Smooth muscle cell (in vitro differentiated cells): Measurements from ENCODE around the gene HSPB9. TPM values are rescaled to one million over a fixed set of nuclear protein-coding genes. Genes with fewer than 3 reads are reported as not detected.

Experiments used
- DNase-seq: peaks from one replicate; lab custom pipeline; 2025; ENCODE audit not compliant: unreplicated experiment; lab: John Stamatoyannopoulos, UW
- H2AFZ ChIP-seq: fragments of 200-600 bp; sonication (generic); 2 replicates; pipeline ENCODE4 v1.6.0; 2016; ENCODE audit warnings: antibody characterized with exemption, low read depth, mild to moderate bottlenecking
- H3F3A ChIP-seq: fragments of 200-600 bp; sonication (generic); 2 replicates; pipeline ENCODE4 v1.6.0; 2017; ENCODE audit warnings: antibody characterized with exemption, low read depth
- H3K27ac ChIP-seq: fragments of 200-600 bp; sonication (generic); 2 replicates; pipeline ENCODE4 v1.5.1; 2016; ENCODE audit warnings: low read depth, mild to moderate bottlenecking
- H3K27me3 ChIP-seq: fragments of 200-600 bp; sonication (generic); 2 replicates; pipeline ENCODE4 v1.6.1; 2016; ENCODE audit warnings: low read depth, mild to moderate bottlenecking
- H3K36me3 ChIP-seq: fragments of 200-600 bp; sonication (generic); 2 replicates; pipeline ENCODE4 v1.5.1; 2016; ENCODE audit warnings: low read depth
- H3K4me1 ChIP-seq: fragments of 200-600 bp; sonication (generic); 2 replicates; pipeline ENCODE4 v1.5.1; 2016; ENCODE audit warnings: low read depth
- H3K4me2 ChIP-seq: fragments of 200-600 bp; sonication (generic); 2 replicates; pipeline ENCODE4 v1.6.0; 2016; ENCODE audit warnings: mild to moderate bottlenecking
- H3K4me3 ChIP-seq: fragments of 200-600 bp; sonication (generic); 2 replicates; pipeline ENCODE4 v1.5.1; 2016; ENCODE audit warnings: mild to moderate bottlenecking
- H3K79me2 ChIP-seq: fragments of 200-600 bp; sonication (generic); 2 replicates; pipeline ENCODE4 v1.6.0; 2016; ENCODE audit warnings: low read depth, mild to moderate bottlenecking
- H3K9ac ChIP-seq: fragments of 200-600 bp; sonication (generic); 2 replicates; pipeline ENCODE4 v1.6.0; 2016; ENCODE audit warnings: low read depth
- H3K9me3 ChIP-seq: fragments of 200-600 bp; sonication (generic); replicated peaks from 2 replicates; pipeline ENCODE4 v1.5.1; 2016; ENCODE audit warnings: low read depth
- H4K20me1 ChIP-seq: fragments of 200-600 bp; sonication (generic); 2 replicates; pipeline ENCODE4 v1.6.0; 2016; ENCODE audit warnings: low read depth
- CTCF ChIP-seq: fragments of 200-600 bp; sonication (generic); IDR thresholded peaks from 2 replicates; pipeline ENCODE4 v1.5.1; 2017; ENCODE audit warnings: borderline replicate concordance, mild to moderate bottlenecking, antibody characterized with exemption; ENCODE audit not compliant: insufficient read depth, poor library complexity, severe bottlenecking
- WGBS: methylation state at CpG from one replicate; pipeline ENCODE4 v1.1.7; 2016; ENCODE audit warnings: low lambda C conversion rate; 5-methylcytosine and 5-hydroxymethylcytosine counted together
- polyA plus RNA-seq: library from polyadenylated mRNA; unstranded; fragments of >200 nt; fragmentation: Nextera tagmentation; extraction: Ambion mirVana; gene quantifications from 2 replicates; pipeline ENCODE4 v1.2.1, GENCODE V29; 2016
- total RNA-seq: library from RNA; depleted of rRNA; stranded (reverse); fragments of >200 nt; gene quantifications from 2 replicates; pipeline ENCODE4 v1.2.3, GENCODE V29; 2014

The HSPB9 gene
- total and polyA plus RNA-seq, 2 experiments from 2014 or later: 0.39 TPM; not detected in 1

- Histone ChIP-seq H3K4me3 (no peak overlapping the region), H3K4me2 (no peak overlapping the region), H3F3A (no peaks in the 10 kb centered on the region), H3K4me1 (no peaks in the 10 kb centered on the region), H2AFZ (no peak overlapping the region), H3K36me3 (no peaks in the 10 kb centered on the region), H3K9me3 (no peaks in the 10 kb centered on the region), H3K27me3 (no peaks in the 10 kb centered on the region), H3K27ac (no peak overlapping the region), H4K20me1 (no peaks in the 10 kb centered on the region), H3K9ac (no peak overlapping the region), H3K79me2 (no peaks in the 10 kb centered on the region)
- WGBS: 94% methylated on average over 8 of the region's 8 CpGs
- no peak for DNase-seq
- no peak for TF ChIP-seq CTCF
Observed at GRCh38 chr17:42090964-42091790, 31.4 kb upstream of the HSPB9 start.

GRCh38 chr17:42092939-42093338, 29.7 kb upstream of the HSPB9 start:
- no peak overlapping the region for H3K4me3 ChIP-seq
- no peak overlapping the region for H3K4me2 ChIP-seq
- H3K79me2 ChIP-seq: no peaks in the 10 kb centered on the region
- WGBS: 84% methylated on average over 5 of the region's 6 CpGs
- H3K9me3 ChIP-seq: no peaks in the 10 kb centered on the region
- H3F3A ChIP-seq: no peaks in the 10 kb centered on the region
- no peak for TF ChIP-seq CTCF
- no peak overlapping the region for H3K9ac ChIP-seq
- peaks cover 17% of the 10 kb centered on the region for H3K27me3 ChIP-seq
- no peak overlapping the region for H2AFZ ChIP-seq
- no peak for DNase-seq
- H3K36me3 ChIP-seq: no peaks in the 10 kb centered on the region
- no peaks in the 10 kb centered on the region for H4K20me1 ChIP-seq
- H3K4me1 ChIP-seq: peaks cover 2% of the 10 kb centered on the region
- no peak overlapping the region for H3K27ac ChIP-seq

- Histone ChIP-seq H3K4me2 (no peak overlapping the region), H3K9ac (no peak overlapping the region), H3K36me3 (no peaks in the 10 kb centered on the region), H4K20me1 (no peaks in the 10 kb centered on the region), H3F3A (no peaks in the 10 kb centered on the region), H3K4me1 (peaks cover 5% of the 10 kb centered on the region), H2AFZ (no peak overlapping the region), H3K27me3 (peaks cover 27% of the 10 kb centered on the region), H3K79me2 (no peaks in the 10 kb centered on the region), H3K9me3 (no peaks in the 10 kb centered on the region), H3K4me3 (no peak overlapping the region), H3K27ac (no peak overlapping the region)
- no peak for DNase-seq
- WGBS: 87% methylated on average over 12 of the region's 12 CpGs
- no peak for TF ChIP-seq CTCF
Observed at GRCh38 chr17:42094375-42095069, 28.1 kb upstream of the HSPB9 start.
